ENCODE data around the gene C14orf180. TPM values are rescaled to one million over a fixed set of nuclear protein-coding genes. Genes with fewer than 3 reads are reported as not detected.

The C14orf180 gene
- polyA plus RNA-seq, 1 donor, result 13.3 TPM

- DNase-seq, result no peak
Observed at GRCh38 chr14:104561632-104562495, 17.7 kb upstream of the C14orf180 start.

- no peak for DNase-seq
Observed at GRCh38 chr14:104562606-104563005, 17.0 kb upstream of the C14orf180 start.

- no peak for DNase-seq
Observed at GRCh38 chr14:104563191-104563741, 16.3 kb upstream of the C14orf180 start.

GRCh38 chr14:104563742-104564615 is 15.6 kb upstream of the C14orf180 start:
- peak; percentile 62 for DNase-seq

GRCh38 chr14:104564744-104565679 is 14.6 kb upstream of the C14orf180 start:
- DNase-seq, result no peak

GRCh38 chr14:104567141-104567956 is 12.2 kb upstream of the C14orf180 start:
- no peak for DNase-seq

- no peak for DNase-seq
Observed at GRCh38 chr14:104567957-104568225, 11.7 kb upstream of the C14orf180 start.

- DNase-seq, result no peak
Observed at GRCh38 chr14:104568620-104569019, 10.9 kb upstream of the C14orf180 start.

- no peak for DNase-seq
Observed at GRCh38 chr14:104569435-104569834, 10.1 kb upstream of the C14orf180 start.

GRCh38 chr14:104571246-104571645 is 8.3 kb upstream of the C14orf180 start:
- no peak for DNase-seq

GRCh38 chr14:104572024-104572626 is 7.4 kb upstream of the C14orf180 start:
- DNase-seq, result no peak

GRCh38 chr14:104572668-104573067 is 6.9 kb upstream of the C14orf180 start:
- DNase-seq, result no peak

- DNase-seq, result no peak
Observed at GRCh38 chr14:104573930-104574329, 5.6 kb upstream of the C14orf180 start.

GRCh38 chr14:104574536-104574935 is 5.0 kb upstream of the C14orf180 start:
- no peak for DNase-seq

GRCh38 chr14:104574978-104575583 is 4.5 kb upstream of the C14orf180 start:
- no peak for DNase-seq

GRCh38 chr14:104576232-104576969 is 3.2 kb upstream of the C14orf180 start:
- DNase-seq, result no peak

- DNase-seq, result no peak
Observed at GRCh38 chr14:104576970-104577332, 2.6 kb upstream of the C14orf180 start.

- no peak for DNase-seq
Observed at GRCh38 chr14:104577426-104577825, 2.1 kb upstream of the C14orf180 start.

- DNase-seq, result no peak
Observed at GRCh38 chr14:104577847-104578301, 1.7 kb upstream of the C14orf180 start.

- no peak for DNase-seq
Observed at GRCh38 chr14:104578321-104578720, 1.2 kb upstream of the C14orf180 start.

Measured in hindlimb muscle (tissue), 1 donor.